Measurements from ENCODE around the gene REEP1.
"Not testable (repeated sequence)": the region's sequence is repeated elsewhere in the genome, so short reads cannot be mapped to it uniquely, and the experiment has no call there.

Gene REEP1

GRCh38 chr2:86337244-86337835, at the start of gene REEP1:
REEP1 (minus strand) TSS chr2:86337626; CDS start chr2:86337510, 116 bp downstream.
- DNase-seq, result peak; percentile 35

DNA sequence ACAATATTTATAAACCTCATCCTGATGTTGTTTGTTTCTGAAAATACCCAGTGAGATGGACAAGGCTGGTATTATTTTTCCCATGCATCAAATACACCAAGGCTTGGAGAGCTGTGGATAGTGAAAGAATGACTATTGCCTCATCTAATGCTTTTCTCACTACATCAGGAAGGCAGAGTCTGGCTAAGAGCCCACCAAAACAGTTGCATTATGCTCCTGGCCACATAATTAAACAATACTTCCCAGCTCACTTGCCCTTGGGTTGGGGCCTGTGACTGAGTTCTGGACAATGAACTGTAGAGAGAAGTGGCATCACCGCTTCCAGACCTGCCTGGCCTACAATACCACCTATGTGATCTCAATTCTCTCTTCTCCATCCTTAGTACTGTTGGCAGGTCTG, 46.4 kb upstream of the REEP1 start:
- no peak for DNase-seq

- no peak for DNase-seq
Observed at GRCh38 chr2:86382698-86383097, 45.3 kb upstream of the REEP1 start.

DNA sequence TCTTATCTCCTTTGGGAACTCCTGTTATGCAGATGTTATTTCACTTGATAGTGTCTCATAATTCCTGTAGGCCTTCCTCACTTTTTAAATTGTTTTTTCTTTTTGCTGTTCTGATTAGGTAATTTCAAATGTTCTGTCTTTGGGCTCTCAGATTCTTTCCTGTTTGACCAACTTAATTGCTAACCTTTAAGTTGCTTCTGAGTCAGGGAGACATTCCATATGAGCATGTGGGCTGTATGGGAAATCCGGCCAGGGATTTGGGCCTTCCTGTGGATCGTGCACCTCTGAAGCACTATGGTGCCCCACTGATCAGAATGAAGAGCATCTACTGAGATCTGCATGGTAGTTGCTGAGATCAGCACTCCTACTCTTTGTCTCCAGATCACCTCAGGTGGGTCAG, 44.7 kb upstream of the REEP1 start:
- no peak for DNase-seq

DNA sequence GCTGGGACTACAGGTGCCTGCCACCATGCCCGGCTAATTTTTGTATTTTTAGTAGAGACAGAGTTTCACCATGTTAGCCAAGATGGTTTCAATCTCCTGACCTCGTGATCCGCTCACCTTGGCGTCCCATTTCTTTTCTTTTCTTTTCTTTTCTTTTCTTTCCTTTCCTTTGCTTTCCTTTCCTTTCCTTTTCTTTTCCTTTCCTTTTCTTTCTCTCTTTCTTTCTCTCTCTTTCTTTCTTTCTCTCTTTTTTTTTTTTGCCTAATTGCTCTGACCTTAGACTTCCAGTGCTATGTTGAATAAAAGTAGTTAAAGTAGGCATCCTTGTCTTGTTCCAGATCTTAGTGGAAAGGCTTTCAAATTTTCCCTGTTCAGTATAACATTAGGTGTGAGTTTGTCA, 41.0 kb upstream of the REEP1 start:
- DNase-seq, result no peak

DNA sequence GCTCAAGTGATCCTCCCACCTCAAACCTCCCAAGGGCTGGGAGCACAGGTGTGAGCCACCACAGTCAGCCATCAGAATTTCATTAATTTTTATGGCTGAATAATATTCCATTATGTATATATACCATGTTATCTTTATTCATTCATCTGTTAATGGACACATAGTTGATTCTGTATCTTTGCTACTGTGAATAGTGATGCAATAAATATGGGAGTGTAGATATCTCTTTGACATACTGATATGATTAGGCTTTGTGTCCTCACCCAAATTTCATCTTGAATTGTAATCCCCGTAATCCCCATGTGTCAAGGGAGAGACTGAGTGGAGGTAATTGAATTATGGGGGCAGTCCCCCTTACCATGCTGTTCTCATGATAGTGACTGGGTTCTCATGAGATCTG, 38.2 kb upstream of the REEP1 start:
- DNase-seq, result no peak

- no peak for DNase-seq
Observed at GRCh38 chr2:86372641-86373502, 35.4 kb upstream of the REEP1 start.

- DNase-seq, result no peak
Observed at GRCh38 chr2:86372133-86372532, 34.7 kb upstream of the REEP1 start.

GRCh38 chr2:86371527-86371926, 34.1 kb upstream of the REEP1 start:
- no peak for DNase-seq

- no peak for DNase-seq
Observed at GRCh38 chr2:86370579-86370978, 33.2 kb upstream of the REEP1 start.

GRCh38 chr2:86368161-86368824, 30.9 kb upstream of the REEP1 start:
- DNase-seq, result no peak

DNA sequence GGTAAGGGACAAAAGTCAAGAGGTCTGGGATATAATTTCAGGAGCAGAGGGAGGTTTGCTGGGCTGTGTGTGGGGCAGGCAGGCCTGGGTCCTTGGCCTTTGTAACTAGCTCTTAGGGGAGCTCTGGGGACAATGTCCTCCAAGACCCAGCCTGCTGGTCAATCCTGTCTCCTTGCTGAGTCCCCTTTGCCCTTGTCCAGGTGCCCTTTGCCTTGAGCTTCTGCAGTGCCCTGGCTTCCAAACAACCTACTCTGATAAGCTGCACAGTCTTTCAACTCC, 30.0 kb upstream of the REEP1 start:
- DNase-seq, result no peak

GRCh38 chr2:86366651-86367498, 29.4 kb upstream of the REEP1 start:
- no peak for DNase-seq

GRCh38 chr2:86364894-86365293, 27.5 kb upstream of the REEP1 start:
- no peak for DNase-seq

DNA sequence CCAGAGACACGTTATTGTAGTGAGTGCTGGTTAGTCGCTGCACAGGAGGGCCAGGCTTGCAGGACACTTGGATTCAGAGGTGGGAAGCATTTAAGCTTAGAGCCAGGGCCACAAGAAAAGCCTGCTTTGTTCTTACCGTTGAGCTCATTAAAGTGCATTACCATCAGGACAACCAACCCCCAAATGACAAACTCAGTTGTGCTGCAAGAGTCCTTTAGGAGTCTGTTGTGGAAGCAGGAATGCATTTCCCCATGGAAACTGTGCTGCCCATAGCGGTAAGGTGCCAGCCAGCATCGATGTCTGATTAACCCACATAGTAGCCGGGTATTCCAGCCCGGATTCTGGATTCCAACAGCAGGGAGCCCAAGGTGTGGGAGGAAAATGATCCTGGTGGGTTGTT, 23.4 kb upstream of the REEP1 start:
- DNase-seq, result no peak

- no peak for DNase-seq
Observed at GRCh38 chr2:86358957-86359356, 21.5 kb upstream of the REEP1 start.

- no peak for DNase-seq
Observed at GRCh38 chr2:86357392-86357963, 20.1 kb upstream of the REEP1 start.

DNA sequence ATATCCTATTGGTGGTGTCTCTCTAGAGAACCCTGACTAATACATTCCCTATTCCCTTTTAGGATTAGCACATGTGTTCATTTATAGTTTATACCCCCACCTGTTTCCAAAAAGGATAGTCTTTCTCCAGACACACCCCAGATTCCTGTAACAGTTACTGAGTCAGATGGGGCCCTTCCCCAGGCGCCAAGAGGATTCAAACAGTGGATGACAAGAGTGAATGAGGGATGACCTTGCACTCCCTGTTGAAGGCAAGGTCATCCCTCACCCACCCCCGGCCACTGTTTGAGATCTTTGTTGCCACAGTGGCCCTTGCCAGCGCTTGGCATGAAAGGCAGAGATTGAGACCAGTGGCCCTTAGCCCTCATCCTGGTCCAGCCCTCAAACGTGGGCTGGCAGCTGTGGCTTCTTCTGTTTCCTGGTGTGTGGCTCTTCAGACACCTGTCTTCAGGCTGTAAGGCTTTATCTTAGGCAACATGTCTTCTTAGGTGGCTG, 15.3 kb upstream of the REEP1 start:
- no peak for DNase-seq

DNA sequence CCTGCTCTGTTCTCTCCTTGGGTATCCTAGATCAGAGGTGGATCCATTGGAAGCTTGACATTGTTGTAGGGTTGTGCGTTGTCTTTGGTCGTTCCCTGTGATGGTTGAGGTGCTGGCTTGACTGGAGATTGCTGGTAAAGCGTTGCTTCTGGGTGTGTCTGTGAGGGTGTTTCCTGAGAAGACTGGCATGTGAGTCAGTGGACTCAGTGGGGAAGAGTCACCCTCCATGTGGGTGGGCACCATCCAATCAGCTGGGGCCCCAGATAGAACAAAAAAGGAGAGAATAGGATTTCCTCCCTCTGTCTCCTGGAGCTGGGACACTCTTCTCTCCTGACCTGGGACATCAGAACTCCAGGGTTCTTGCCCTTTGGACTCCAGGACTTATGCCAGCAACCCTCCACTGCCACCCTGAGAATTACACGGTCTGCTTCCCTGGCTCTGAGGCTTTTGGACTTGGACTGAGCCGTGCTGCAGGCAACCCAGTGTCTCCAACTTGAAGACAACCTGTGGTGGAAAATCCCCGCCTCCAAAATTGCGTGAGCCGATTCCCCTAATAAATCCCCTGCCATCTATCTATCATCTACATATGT, 14.8 kb upstream of the REEP1 start:
- DNase-seq, result no peak

DNA sequence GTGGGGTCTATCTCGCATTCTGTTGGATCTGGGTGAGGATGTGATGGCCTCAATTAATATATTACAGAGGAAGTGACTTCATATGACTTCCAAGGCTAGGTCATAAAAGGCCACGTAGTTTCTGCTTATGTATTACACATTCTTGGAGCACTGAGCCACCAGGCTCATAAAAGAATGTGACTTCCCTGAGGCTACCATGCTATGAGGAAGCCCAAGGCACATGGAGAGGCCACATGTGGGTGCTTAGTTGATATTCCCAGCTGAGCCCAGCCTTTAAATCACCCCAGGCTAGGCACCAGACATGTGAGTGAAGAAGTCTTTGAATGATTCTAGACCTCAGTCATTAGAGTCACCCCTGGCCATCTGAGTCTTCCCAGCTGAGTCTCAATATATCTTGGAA, 13.3 kb upstream of the REEP1 start:
- no peak for DNase-seq

- no peak for DNase-seq
Observed at GRCh38 chr2:86347401-86347800, 10.0 kb upstream of the REEP1 start.

GRCh38 chr2:86345783-86346370, 8.5 kb upstream of the REEP1 start:
- not testable (repeated sequence) for DNase-seq

Measured in DMS79 treated with DMSO at 0.1 percent for 48 hours (cell line).